DND-41 (cell line): Measurements from ENCODE around the gene CACNA1D.

ENCODE experiments used
- CTCF ChIP-seq: IDR thresholded peaks from 2 replicates; pipeline ENCODE4 v1.5.1; 2012; ENCODE audit warnings: borderline replicate concordance, low read length, moderate library complexity, mild to moderate bottlenecking; ENCODE audit not compliant: poor library complexity, severe bottlenecking; ENCODE audit errors: extremely low read depth
- EZH2 ChIP-seq: IDR thresholded peaks from 3 replicates; pipeline ENCODE4 v1.6.1; 2012; ENCODE audit warnings: borderline replicate concordance, low read depth, mild to moderate bottlenecking, moderate library complexity, low read length, inconsistent platforms; ENCODE audit not compliant: severe bottlenecking

DNA sequence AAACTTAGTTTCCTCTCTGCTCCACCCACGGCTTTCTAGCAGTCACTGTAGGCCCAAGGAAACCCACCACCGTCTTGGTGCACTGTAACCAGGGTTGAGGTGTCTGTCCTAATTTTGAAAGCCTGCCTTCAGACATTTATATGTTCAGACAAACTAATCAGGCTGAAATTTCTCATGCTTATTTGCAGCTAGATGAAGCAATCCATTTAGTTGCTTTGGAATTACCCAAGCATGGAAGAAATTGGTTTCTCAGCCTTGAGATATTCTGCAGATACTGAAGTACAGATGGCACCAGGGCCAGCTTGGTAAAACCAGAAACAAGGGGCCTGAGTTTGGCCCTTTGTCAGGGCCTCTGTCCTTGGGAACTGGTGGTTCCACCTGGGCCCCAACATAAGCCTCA, 105.4 kb downstream of the CACNA1D start:
- TF ChIP-seq CTCF (no peak), EZH2 (no peak)
